Activated B cell treated with CpG ODN at 0.5 μM for 24 hours (primary cell): ENCODE measurements around the gene DEPDC7. TPM values are rescaled to one million over a fixed set of nuclear protein-coding genes. Genes with fewer than 3 reads are reported as not detected.
"Not testable (repeated sequence)": the region's sequence is repeated elsewhere in the genome, so short reads cannot be mapped to it uniquely, and the experiment has no call there.

Experiments
- ATAC-seq: fragments of 200-7000 bp; cut with Tn5 transposase; one replicate; pipeline ENCODE4 v1.10.0; 2021; ENCODE audit warnings: low read depth, mild to moderate bottlenecking, moderate library complexity
- CTCF ChIA-PET: fragments of 350-600 bp; sonication (Branson Sonifier 250); formaldehyde crosslinking; loops from one replicate; lab custom pipeline; 2021; ENCODE audit warnings: antibody characterized with exemption; lab: Charles Lee
- POLR2A ChIA-PET: fragments of 350-600 bp; sonication (Branson Sonifier 250); formaldehyde crosslinking; loops from one replicate; lab custom pipeline; 2021; ENCODE audit warnings: antibody characterized with exemption; lab: Charles Lee
- DNase-seq: peaks from one replicate; pipeline ENCODE4 v3.0.0; 2022
- H3K27ac Mint-ChIP-seq: one replicate; pipeline ENCODE4 v1.8.0; 2020; ENCODE audit warnings: mixed read lengths
- H3K27me3 Mint-ChIP-seq: one replicate; pipeline ENCODE4 v1.8.0; 2021; ENCODE audit warnings: mixed read lengths
- H3K36me3 Mint-ChIP-seq: one replicate; pipeline ENCODE4 v1.8.0; 2021; ENCODE audit warnings: low read depth, mixed read lengths
- H3K4me1 Mint-ChIP-seq: one replicate; pipeline ENCODE4 v1.8.0; 2021; ENCODE audit warnings: mixed read lengths
- H3K4me3 Mint-ChIP-seq: one replicate; pipeline ENCODE4 v1.8.0; 2020; ENCODE audit warnings: mild to moderate bottlenecking, mixed read lengths
- H3K9me3 Mint-ChIP-seq: one replicate; pipeline ENCODE4 v1.8.0; 2020; ENCODE audit warnings: mixed read lengths
- CTCF ChIP-seq: fragments of 200-600 bp; IDR thresholded peaks from one replicate; pipeline ENCODE4 v1.8.0; 2022; ENCODE audit warnings: antibody characterized with exemption, mild to moderate bottlenecking
- intact Hi-C: fragments of 100-400 bp; cut with micrococcal nuclease; formaldehyde crosslinking; loops from one replicate; pipeline ENCODE4 v1.15.1; 2024
- total RNA-seq: library from RNA; stranded (reverse); gene quantifications from 2 replicates; pipeline ENCODE4 v1.2.3, GENCODE V29; 2022

DEPDC7 gene
- total RNA-seq, 1 donor from 2014 or later: not detected

GRCh38 chr11:33027846-33028536 lies 12.3 kb downstream of the DEPDC7 start:
- intact Hi-C loops: no loop called here
- DNase-seq (no peak), ATAC-seq (no peak)
- H3K9me3 Mint-ChIP-seq: no peaks in the 10 kb centered on the region
- H3K27me3 Mint-ChIP-seq: peaks cover 4% of the 10 kb centered on the region
- ChIA-PET POLR2A (no interaction called here), CTCF (no interaction called here)
- H3K4me3 Mint-ChIP-seq: no peak overlapping the region
- TF ChIP-seq CTCF: no peak
- H3K36me3 Mint-ChIP-seq: no peaks in the 10 kb centered on the region
- no peaks in the 10 kb centered on the region for H3K4me1 Mint-ChIP-seq
- no peak overlapping the region for H3K27ac Mint-ChIP-seq

- Mint-ChIP-seq H3K27ac (no peak overlapping the region), H3K4me1 (no peaks in the 10 kb centered on the region), H3K9me3 (no peaks in the 10 kb centered on the region), H3K4me3 (no peak overlapping the region), H3K36me3 (no peaks in the 10 kb centered on the region), H3K27me3 (peaks cover 4% of the 10 kb centered on the region)
- ChIA-PET CTCF (no interaction called here), POLR2A (no interaction called here)
- DNase-seq: no peak
- no peak for ATAC-seq
- intact Hi-C loops: no loop called here
- TF ChIP-seq CTCF: no peak
Measured at GRCh38 chr11:33028537-33028914, 12.8 kb downstream of the DEPDC7 start.

DNA sequence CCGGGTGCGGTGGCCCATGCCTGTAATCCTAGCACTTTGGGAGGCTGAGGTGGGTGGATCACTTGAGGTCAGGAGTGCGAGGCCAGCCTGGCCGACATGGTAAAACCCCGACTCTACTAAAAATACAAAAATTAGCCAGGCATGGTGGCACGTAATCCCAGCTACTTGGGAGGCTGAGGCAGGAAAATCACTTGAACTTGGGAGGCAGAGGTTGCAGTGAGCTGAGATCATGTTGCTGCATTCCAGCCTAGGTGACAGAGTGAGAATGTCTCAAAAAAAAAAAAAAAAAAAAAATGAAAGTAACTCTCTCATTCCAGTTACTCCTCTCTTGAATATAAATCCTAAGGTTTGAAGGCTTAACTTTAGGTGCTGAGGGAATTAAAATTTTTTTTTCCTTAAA lies 13.5 kb downstream of the DEPDC7 start:
- H3K27me3 Mint-ChIP-seq, H3K4me1 Mint-ChIP-seq, H3K36me3 Mint-ChIP-seq, H3K27ac Mint-ChIP-seq, H3K4me3 Mint-ChIP-seq, intact Hi-C loops, POLR2A ChIA-PET, DNase-seq, H3K9me3 Mint-ChIP-seq, ATAC-seq, CTCF ChIA-PET: not testable (repeated sequence)

DNA sequence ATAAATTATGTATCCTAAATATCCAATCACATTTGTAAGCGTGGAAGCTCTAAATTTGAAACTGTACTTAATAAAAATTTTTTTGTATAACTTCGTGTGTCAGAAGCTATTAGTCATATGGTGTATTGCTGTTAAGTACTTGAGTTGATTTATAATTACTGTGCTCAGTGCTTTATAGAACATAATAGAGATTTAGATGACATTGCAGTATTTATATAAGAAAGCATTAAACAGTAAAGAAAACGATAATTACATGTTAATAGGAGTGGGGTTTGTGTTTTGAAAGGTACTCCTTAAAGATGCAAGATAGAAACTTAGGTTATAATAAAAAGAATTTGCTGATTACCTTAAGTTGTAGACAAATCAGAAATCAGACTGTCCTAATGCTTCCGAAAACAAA lies 17.8 kb downstream of the DEPDC7 start:
- intact Hi-C loops: no loop called here
- no peaks in the 10 kb centered on the region for H3K4me1 Mint-ChIP-seq
- no peaks in the 10 kb centered on the region for H3K9me3 Mint-ChIP-seq
- H3K27me3 Mint-ChIP-seq: peaks cover 12% of the 10 kb centered on the region
- ATAC-seq: no peak
- ChIA-PET CTCF (no interaction called here), POLR2A (no interaction called here)
- DNase-seq: no peak
- no peaks in the 10 kb centered on the region for H3K36me3 Mint-ChIP-seq
- H3K4me3 Mint-ChIP-seq: no peak overlapping the region
- TF ChIP-seq CTCF: no peak
- H3K27ac Mint-ChIP-seq: no peak overlapping the region

- Mint-ChIP-seq H3K27ac (no peak overlapping the region), H3K4me1 (no peaks in the 10 kb centered on the region), H3K4me3 (no peak overlapping the region), H3K9me3 (no peaks in the 10 kb centered on the region), H3K27me3 (peaks cover 12% of the 10 kb centered on the region), H3K36me3 (peaks cover 4% of the 10 kb centered on the region)
- TF ChIP-seq CTCF: no peak
- POLR2A ChIA-PET: interaction anchor here (0.7 kb wide), 1 partner anchor 13 kb away, joined by 4 read pairs; no protein-coding TSS in a partner anchor
- intact Hi-C loops: no loop called here
- CTCF ChIA-PET: no interaction called here
- ATAC-seq (no peak), DNase-seq (no peak)
Measured at GRCh38 chr11:33035011-33035410, 19.3 kb downstream of the DEPDC7 start.
